Bronchial epithelial cell (primary cell): ENCODE results near the gene PAX9. TPM values are rescaled to one million over a fixed set of nuclear protein-coding genes. Genes with fewer than 3 reads are reported as not detected.
"Not testable (repeated sequence)": the region's sequence is repeated elsewhere in the genome, so short reads cannot be mapped to it uniquely, and the experiment has no call there.

Source experiments
- DNase-seq: peaks from one replicate; pipeline ENCODE4 v3.0.0-alpha.2; 2010; ENCODE audit warnings: low read depth
- FAIRE-seq: peaks from 2 replicates; lab custom pipeline; 2011; peaks lifted over from hg19 to GRCh38; lab: Jason Lieb, UNC
- H3K27me3 ChIP-seq: 2 replicates; pipeline ENCODE4 v1.5.1; 2011; ENCODE audit warnings: low read length; ENCODE audit not compliant: control insufficient read depth, insufficient read depth
- H3K36me3 ChIP-seq: 2 replicates; pipeline ENCODE4 v1.5.1; 2011; ENCODE audit warnings: low read length; ENCODE audit not compliant: control insufficient read depth, insufficient read depth
- H3K4me3 ChIP-seq: 2 replicates; pipeline ENCODE4 v1.5.1; 2011; ENCODE audit warnings: mild to moderate bottlenecking, low read depth, low read length, control low read depth
- total RNA-seq: library from RNA; depleted of rRNA; stranded (reverse); fragments of >200 nt; gene quantifications from 2 replicates; pipeline ENCODE4 v1.2.1, GENCODE V29; 2014
- TF ChIP-seq, protein P1 (sequence below): IDR thresholded peaks from 2 replicates; pipeline ENCODE4 v1.5.1; 2011; ENCODE audit warnings: mild to moderate bottlenecking, moderate library complexity, low read length, control low read depth, inconsistent platforms; ENCODE audit not compliant: insufficient read depth, severe bottlenecking

The PAX9 gene
- total RNA-seq, 1 donor from 2014 or later = 9.7 TPM

DNA sequence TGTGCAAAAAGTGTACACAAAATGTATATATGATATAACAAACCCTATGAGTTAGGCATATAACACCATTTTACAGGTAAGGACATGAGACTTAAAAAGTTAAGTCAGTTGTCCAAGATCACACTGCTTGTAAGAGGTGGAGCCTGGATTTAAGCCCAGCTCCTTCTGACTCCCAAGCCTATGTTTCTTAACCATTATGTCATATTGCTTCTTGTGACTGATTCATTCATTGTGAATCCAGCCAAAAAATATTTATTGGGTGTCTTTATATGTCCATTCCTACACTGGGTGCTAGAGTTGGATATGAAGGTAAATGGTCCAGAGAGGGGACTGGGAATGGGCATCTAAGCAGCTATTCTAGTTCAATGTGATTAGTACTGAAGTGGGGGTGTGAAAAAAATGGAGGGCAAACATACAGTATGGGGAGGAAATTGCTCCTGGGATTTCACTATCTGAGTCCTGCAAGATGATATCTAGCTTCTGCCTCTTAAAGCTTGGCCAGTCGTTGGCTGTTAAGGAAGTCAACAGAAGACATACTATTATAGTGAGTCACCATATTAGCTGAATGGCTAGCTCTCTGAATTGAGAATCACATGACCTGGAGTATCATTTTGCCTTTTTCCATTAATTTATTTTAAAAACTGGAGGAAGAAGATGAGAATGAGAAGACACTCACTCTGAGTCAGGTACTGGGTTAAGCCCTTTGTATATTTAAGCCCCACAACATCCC, 28.8 kb downstream of the PAX9 start:
- peak; percentile 82 for DNase-seq
- FAIRE-seq = no peak
- no peak overlapping the region for H3K4me3 ChIP-seq

DNA sequence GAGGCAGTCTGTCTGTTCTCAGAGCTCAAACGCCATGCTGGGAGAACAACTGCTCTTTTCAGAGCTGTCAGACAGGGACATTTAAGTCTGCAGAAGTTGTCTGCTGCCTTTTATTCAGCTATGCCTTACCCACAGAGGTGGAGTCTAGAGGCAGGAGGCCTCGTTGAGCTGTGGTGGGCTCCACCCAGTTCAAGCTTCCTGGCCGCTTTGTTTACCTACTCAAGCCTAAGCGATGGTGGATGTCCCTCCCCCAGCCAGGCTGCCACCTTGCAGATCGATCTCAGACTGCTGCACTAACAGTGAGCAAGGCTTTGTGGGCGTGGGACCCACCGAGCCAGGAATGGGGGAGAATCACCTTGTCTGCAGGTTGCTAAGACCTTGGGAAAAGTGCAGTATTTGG, 37.8 kb downstream of the PAX9 start:
- FAIRE-seq, H3K36me3 ChIP-seq, H3K27me3 ChIP-seq, H3K4me3 ChIP-seq, DNase-seq: not testable (repeated sequence)

More for the DNA sequence above, 28.8 kb downstream of the PAX9 start:
- H3K27me3 ChIP-seq = no peaks in the 10 kb centered on the region
- H3K36me3 ChIP-seq = no peaks in the 10 kb centered on the region
- TF ChIP-seq, protein P1, sequence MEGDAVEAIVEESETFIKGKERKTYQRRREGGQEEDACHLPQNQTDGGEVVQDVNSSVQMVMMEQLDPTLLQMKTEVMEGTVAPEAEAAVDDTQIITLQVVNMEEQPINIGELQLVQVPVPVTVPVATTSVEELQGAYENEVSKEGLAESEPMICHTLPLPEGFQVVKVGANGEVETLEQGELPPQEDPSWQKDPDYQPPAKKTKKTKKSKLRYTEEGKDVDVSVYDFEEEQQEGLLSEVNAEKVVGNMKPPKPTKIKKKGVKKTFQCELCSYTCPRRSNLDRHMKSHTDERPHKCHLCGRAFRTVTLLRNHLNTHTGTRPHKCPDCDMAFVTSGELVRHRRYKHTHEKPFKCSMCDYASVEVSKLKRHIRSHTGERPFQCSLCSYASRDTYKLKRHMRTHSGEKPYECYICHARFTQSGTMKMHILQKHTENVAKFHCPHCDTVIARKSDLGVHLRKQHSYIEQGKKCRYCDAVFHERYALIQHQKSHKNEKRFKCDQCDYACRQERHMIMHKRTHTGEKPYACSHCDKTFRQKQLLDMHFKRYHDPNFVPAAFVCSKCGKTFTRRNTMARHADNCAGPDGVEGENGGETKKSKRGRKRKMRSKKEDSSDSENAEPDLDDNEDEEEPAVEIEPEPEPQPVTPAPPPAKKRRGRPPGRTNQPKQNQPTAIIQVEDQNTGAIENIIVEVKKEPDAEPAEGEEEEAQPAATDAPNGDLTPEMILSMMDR = no peak

DNA sequence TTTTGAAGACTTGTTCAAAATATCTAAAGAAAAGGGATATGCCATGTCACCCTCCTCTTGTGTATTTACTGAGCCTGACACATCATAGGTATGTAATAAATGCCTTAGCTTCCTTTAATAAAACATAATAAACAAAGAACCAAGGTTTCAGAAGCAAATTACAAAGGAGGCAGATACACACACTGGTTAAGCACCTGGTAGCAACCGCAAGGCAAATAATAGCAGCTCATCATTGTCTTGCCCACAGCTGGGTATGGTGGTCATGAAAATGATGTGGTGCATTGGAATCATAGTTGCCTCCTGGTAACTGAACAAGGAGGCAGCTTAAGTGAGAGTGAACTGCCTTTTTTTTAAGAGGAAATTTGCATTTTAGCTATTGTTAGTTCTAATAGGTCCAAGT, 39.0 kb downstream of the PAX9 start:
- no peaks in the 10 kb centered on the region for H3K36me3 ChIP-seq
- TF ChIP-seq, protein P1 = no peak
- DNase-seq (no peak), FAIRE-seq (no peak)
- H3K27me3 ChIP-seq = no peaks in the 10 kb centered on the region
- H3K4me3 ChIP-seq = no peak overlapping the region

DNA sequence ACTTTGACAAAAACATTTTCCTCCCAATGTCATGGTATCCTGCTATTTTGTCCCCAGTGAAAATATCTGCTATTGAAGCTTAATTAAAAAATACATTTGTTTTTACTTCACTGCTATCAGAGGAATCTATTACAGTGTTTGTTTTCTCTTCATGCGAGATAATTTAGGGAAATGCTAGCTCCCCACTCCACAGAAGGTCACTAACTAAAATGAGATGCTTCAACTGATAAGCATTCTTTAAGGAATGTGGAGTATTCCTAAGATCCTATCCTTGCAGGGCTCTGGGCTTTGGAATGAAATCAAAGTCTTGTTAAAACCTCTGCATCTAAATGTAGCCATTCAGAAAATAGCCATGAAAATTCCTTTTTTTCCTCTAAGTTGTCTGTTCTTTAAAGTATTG, 39.5 kb downstream of the PAX9 start:
- Histone ChIP-seq H3K36me3 (no peaks in the 10 kb centered on the region), H3K27me3 (no peaks in the 10 kb centered on the region), H3K4me3 (no peak overlapping the region)
- DNase-seq (no peak), FAIRE-seq (no peak)
- TF ChIP-seq, protein P1 = no peak

DNA sequence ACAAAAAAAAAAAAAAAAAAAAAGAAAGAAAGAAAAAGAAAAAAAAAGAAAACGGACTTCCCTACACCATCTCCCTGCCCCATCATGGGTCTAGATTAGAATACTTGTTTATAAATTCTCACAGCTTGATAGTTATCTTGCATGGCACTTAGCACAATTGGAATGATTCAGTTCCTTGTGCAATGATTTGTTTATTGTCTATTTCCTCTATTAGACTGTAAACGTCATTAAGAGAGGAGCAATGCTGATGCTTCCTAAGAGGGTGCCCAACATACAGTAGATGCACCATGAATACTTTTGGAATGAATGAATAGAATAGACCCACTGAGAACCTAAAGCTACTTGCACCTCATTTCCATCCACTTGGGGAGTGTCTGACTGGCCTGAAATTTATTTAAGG, 40.8 kb downstream of the PAX9 start:
- H3K27me3 ChIP-seq = no peaks in the 10 kb centered on the region
- no peaks in the 10 kb centered on the region for H3K36me3 ChIP-seq
- DNase-seq (no peak), FAIRE-seq (no peak)
- TF ChIP-seq, protein P1 = no peak
- H3K4me3 ChIP-seq = no peak overlapping the region

DNA sequence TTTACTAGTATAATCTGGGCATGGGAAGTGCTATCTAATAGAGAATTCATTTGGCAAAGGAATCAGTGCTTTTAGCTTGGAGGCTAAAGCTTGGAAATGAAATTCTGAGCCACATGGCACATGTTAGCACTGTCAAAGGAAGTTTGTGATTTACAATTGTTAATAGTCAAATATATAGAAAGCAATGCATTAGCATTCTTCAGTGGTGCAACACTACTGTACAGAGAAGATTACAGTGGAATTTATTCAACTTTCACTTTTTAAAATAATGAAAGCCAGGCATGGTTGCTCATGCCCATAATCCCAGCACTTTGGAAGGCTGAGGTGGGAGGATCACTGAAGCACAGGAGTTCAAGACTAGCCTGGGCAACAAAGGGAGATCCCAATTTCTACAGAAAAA, 45.9 kb downstream of the PAX9 start:
- no peak overlapping the region for H3K4me3 ChIP-seq
- no peak for FAIRE-seq
- H3K27me3 ChIP-seq = no peaks in the 10 kb centered on the region
- H3K36me3 ChIP-seq = no peaks in the 10 kb centered on the region
- DNase-seq = no peak
- TF ChIP-seq, protein P1 = no peak
